Measurements from ENCODE around the gene HEXIM1.

Gene HEXIM1

DNA sequence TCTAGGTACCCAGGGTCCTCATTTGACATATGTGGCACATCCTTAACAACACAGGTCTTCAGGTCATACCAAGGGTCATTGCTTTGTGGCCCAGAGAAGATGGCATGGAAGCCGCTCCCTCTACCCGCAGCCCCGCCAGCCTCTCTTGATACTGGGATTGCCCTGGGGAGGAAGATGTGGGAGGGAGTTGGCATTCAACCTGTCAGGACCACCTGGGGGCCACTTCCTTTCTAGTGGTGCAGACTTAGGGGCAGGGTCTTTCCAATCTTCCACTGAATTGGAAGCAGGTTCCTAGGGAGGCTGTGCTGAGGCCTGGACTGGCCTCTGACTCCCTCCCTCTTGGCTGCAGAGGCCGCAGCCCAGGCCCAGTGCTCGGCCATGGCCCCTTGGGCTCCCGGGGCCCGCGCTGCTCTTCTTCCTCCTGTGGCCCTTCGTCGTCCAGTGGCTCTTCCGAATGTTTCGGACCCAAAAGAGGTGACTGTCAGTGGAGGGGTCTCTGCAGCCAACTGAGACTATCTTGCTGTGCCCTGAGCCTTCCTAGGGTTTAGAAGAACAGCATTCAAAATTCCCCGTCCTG lies 5.1 kb upstream of the HEXIM1 start:
- intact Hi-C loops (cut with DNase I; ENCODE audit: low total_unique reads), result no loop called here
- TF ChIP-seq, protein P1, sequence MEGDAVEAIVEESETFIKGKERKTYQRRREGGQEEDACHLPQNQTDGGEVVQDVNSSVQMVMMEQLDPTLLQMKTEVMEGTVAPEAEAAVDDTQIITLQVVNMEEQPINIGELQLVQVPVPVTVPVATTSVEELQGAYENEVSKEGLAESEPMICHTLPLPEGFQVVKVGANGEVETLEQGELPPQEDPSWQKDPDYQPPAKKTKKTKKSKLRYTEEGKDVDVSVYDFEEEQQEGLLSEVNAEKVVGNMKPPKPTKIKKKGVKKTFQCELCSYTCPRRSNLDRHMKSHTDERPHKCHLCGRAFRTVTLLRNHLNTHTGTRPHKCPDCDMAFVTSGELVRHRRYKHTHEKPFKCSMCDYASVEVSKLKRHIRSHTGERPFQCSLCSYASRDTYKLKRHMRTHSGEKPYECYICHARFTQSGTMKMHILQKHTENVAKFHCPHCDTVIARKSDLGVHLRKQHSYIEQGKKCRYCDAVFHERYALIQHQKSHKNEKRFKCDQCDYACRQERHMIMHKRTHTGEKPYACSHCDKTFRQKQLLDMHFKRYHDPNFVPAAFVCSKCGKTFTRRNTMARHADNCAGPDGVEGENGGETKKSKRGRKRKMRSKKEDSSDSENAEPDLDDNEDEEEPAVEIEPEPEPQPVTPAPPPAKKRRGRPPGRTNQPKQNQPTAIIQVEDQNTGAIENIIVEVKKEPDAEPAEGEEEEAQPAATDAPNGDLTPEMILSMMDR (IDR thresholded peaks at IDR 0.05), result no peak
- H3K4me1 ChIP-seq, result peaks cover 0 to 41% (median 33%) of the 10 kb centered on the region in 4 donors
- H3K27me3 ChIP-seq, result no peaks in the 10 kb centered on the region
- H3K9me3 ChIP-seq, result no peaks in the 10 kb centered on the region
- peak overlapping the region; percentile 95 to 99 for H3K27ac ChIP-seq
- H3K36me3 ChIP-seq, result peaks cover 0 to 19% (median 4%) of the 10 kb centered on the region in 3 donors
- peak overlapping the region; percentile 53 to 57 for H3K4me3 ChIP-seq
- no peak for DNase-seq

- TF ChIP-seq, protein P1 (IDR thresholded peaks at IDR 0.05), result no peak
- DNase-seq, result peak; percentile 95 to 98
- H3K27ac ChIP-seq, result peak overlapping the region; percentile 95 to 99
- H3K27me3 ChIP-seq, result no peaks in the 10 kb centered on the region
- H3K4me1 ChIP-seq, result peaks cover 0 to 41% (median 33%) of the 10 kb centered on the region in 4 donors
- intact Hi-C loops (cut with DNase I; ENCODE audit: low total_unique reads), result no loop called here
- H3K9me3 ChIP-seq, result no peaks in the 10 kb centered on the region
- peak overlapping the region; percentile 53 to 57 for H3K4me3 ChIP-seq
- peaks cover 0 to 15% (median 0%) of the 10 kb centered on the region in 3 donors for H3K36me3 ChIP-seq
Measured at GRCh38 chr17:45143767-45144198, 4.5 kb upstream of the HEXIM1 start.

GRCh38 chr17:45144199-45145034 lies 3.9 kb upstream of the HEXIM1 start:
- H3K27ac ChIP-seq, result peak overlapping the region; percentile 95 to 99
- intact Hi-C loops (cut with DNase I; ENCODE audit: low total_unique reads), result no loop called here
- DNase-seq, result peak; percentile 39 to 80
- peaks cover 0 to 41% (median 33%) of the 10 kb centered on the region in 4 donors for H3K4me1 ChIP-seq
- H3K36me3 ChIP-seq, result peaks cover 0 to 9% (median 0%) of the 10 kb centered on the region in 3 donors
- no peaks in the 10 kb centered on the region for H3K9me3 ChIP-seq
- no peaks in the 10 kb centered on the region for H3K27me3 ChIP-seq
- TF ChIP-seq, protein P1 (IDR thresholded peaks at IDR 0.05), result no peak
- H3K4me3 ChIP-seq, result peak overlapping the region; percentile 53 to 57

GRCh38 chr17:45145035-45145389 lies 3.3 kb upstream of the HEXIM1 start:
- peaks cover 0 to 41% (median 33%) of the 10 kb centered on the region in 4 donors for H3K4me1 ChIP-seq
- peak overlapping the region; percentile 95 to 99 for H3K27ac ChIP-seq
- peaks cover 0 to 3% (median 0%) of the 10 kb centered on the region in 3 donors for H3K36me3 ChIP-seq
- no peaks in the 10 kb centered on the region for H3K27me3 ChIP-seq
- TF ChIP-seq, protein P1 (IDR thresholded peaks at IDR 0.05), result no peak
- no peak for DNase-seq
- intact Hi-C loops (cut with DNase I; ENCODE audit: low total_unique reads), result no loop called here
- peak overlapping the region; percentile 53 to 57 for H3K4me3 ChIP-seq
- no peaks in the 10 kb centered on the region for H3K9me3 ChIP-seq

DNA sequence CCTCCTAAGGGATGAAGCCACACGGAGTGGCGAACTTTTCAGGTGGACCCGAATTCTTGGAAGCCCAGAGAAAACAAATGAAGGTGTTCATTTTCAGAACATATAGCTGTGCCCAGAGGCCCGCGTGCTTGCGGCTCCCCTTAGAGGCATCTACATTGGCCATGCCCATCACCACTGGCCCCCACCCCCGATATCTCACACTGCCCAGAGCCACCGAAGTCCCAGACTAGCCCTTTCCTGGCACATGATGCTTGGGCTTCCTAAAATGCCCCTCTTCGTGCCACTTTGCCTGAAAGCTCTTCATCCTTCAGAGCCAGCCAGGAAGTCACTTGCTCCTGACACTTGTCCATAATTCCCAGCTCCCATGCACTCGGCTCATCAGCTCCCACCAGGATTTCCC lies 2.1 kb upstream of the HEXIM1 start:
- DNase-seq, result no peak
- peak overlapping the region; percentile 95 to 99 for H3K27ac ChIP-seq
- H3K4me1 ChIP-seq, result peaks cover 0 to 50% (median 39%) of the 10 kb centered on the region in 4 donors
- H3K27me3 ChIP-seq, result no peaks in the 10 kb centered on the region
- H3K4me3 ChIP-seq, result no peak overlapping the region
- TF ChIP-seq, protein P1 (IDR thresholded peaks at IDR 0.05), result no peak
- no peaks in the 10 kb centered on the region for H3K36me3 ChIP-seq
- H3K9me3 ChIP-seq, result no peaks in the 10 kb centered on the region
- intact Hi-C loops (cut with DNase I; ENCODE audit: low total_unique reads), result no loop called here
